Choroid plexus epithelial cell (primary cell): ENCODE data around the gene CES5A.
"Not testable (repeated sequence)": the region's sequence is repeated elsewhere in the genome, so short reads cannot be mapped to it uniquely, and the experiment has no call there.

Source experiments
- DNase-seq: peaks from one replicate; pipeline ENCODE4 v3.0.0-alpha.2; 2010; ENCODE audit warnings: low read depth
- H3K4me3 ChIP-seq: 2 replicates; pipeline ENCODE4 v1.5.1; 2011; ENCODE audit warnings: low read depth, mild to moderate bottlenecking, control low read depth, low read length, moderate library complexity
- CTCF ChIP-seq: conservative IDR thresholded peaks from 2 replicates; pipeline ENCODE4 v1.5.1; 2011; ENCODE audit warnings: low read depth, mild to moderate bottlenecking, control low read depth, inconsistent platforms, low read length, moderate library complexity

CES5A gene

DNA sequence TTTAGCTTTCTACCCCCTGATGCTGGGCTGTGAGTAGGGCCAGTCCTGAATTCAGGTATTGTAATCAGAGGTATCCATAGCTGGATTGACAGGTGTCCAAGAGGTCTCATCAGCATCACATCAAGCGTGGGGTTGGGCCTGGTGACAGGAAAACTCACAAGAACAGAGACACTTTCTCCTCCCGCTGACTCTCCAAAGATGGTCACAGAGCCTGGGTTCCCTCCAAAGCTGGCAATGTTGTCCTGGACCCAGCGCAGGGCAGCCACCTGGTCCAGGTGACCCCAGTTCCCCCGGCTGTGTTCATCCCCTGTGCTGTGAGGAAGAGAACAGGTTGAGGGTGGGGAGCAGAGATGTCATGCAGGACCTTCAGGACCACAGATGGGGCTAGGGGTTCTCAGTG lies 54.0 kb downstream of the CES5A start:
- DNase-seq: no peak
- TF ChIP-seq CTCF: no peak
- H3K4me3 ChIP-seq: no peak overlapping the region

GRCh38 chr16:55820615-55821014 lies 54.6 kb downstream of the CES5A start:
- TF ChIP-seq CTCF: no peak
- DNase-seq: no peak
- H3K4me3 ChIP-seq: no peak overlapping the region

DNA sequence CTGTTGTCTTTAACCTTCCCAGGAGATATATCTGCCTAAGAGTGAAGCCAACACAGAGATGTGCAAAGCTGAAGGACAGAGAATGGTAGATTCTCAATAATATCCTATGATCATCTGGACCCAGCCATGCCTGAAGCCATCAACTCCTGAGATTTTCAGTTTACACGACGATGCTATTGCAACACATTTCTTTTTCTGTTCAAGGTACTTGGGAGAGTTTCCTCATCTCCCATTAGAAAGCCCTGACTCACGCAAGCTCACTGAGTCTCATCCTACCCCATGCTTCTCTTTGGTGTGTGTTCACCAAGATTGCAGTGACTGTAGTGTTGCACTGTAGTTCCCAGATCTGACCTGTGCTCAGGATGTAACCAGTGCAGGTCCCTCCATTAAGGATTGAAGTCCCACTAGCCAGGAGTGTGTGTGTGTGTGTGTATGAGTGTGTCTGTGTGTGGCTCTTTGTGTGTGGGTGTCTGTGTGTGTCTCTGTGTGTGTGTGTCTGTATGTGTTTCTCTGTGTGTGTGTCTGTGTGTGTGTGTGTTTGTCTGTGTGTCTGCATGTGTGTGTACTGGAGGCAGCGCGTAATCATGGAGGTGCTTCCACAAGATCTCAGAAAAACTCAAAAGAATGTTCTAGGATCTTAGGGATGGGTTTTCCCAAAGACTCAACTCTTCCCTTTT lies 57.8 kb downstream of the CES5A start:
- no peak for DNase-seq
- H3K4me3 ChIP-seq: no peak overlapping the region
- no peak for TF ChIP-seq CTCF

DNA sequence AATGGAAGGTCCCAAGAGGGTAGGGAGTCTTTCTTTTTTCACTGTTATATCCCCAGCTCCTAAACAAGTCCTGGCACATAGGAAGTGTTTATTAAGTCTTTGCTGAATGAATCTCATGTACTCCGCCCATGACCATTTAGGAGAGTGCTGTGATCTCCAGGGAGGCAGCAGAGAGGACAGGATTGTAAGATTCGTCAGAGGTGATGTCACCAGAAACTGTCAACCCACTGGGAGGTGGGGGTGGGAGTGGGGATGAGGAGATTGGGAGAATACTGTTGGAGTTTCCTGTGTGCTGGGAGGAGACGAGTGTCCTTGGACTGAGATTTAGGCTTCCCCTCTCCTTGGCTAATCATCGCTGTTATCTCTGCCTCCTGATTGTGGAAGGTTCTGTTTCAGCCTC lies 59.0 kb downstream of the CES5A start:
- not testable (repeated sequence) for DNase-seq

DNA sequence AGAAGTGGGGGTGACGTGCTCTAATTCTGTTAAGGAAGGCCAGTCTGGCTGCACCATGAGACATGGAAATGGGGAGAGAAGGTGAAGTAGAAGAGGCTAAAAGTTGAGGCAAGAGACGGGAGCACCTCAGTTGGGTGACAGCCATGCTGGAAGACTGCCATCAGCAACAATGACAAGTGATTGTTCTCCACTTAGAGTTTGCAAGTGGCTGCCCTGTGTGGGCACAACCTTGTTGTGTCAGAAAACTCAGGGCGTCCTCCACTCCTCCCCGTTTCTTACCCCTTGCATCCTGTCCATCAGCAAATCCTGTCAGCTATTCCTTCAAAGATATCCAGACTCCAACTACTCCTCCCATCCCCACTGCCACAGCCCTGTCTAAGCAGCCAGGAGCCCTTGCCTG lies 59.9 kb downstream of the CES5A start:
- no peak for TF ChIP-seq CTCF
- H3K4me3 ChIP-seq: no peak overlapping the region
- no peak for DNase-seq

More for the DNA sequence above, 59.0 kb downstream of the CES5A start:
- not testable (repeated sequence) for H3K4me3 ChIP-seq

DNA sequence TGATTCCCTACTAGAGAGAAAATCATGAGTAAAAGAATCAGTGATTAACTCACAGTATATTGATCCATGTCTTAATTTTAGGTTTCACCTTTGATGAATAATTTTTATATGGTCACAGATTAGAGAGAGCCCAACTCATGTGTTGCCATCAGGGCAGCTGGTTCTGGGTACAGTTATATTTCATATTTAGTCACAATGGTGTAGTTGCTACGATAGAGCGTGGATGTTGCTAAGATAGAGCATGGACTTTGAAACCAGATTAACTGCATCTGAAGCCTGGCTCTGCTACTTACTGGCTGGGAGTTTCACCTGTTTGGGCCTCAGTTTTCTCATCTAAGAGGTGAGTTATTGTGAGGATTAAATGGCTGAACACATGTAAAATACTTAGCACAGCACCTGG lies 61.0 kb downstream of the CES5A start:
- not testable (repeated sequence) for H3K4me3 ChIP-seq, DNase-seq

GRCh38 chr16:55813730-55814129 lies 61.4 kb downstream of the CES5A start:
- DNase-seq, H3K4me3 ChIP-seq: not testable (repeated sequence)

- no peak for TF ChIP-seq CTCF
- no peak overlapping the region for H3K4me3 ChIP-seq
- no peak for DNase-seq
These were observed 62.2 kb downstream of the CES5A start for GRCh38 chr16:55812951-55813350.

- no peak overlapping the region for H3K4me3 ChIP-seq
- no peak for TF ChIP-seq CTCF
- no peak for DNase-seq
These were observed 63.4 kb downstream of the CES5A start for GRCh38 chr16:55811811-55812210.
